Fibroblast of pulmonary artery (primary cell): ENCODE results near the gene CHMP6.

Experiments
- DNase-seq: peaks from one replicate; pipeline ENCODE4 v3.0.0-alpha.2; 2010; ENCODE audit warnings: low read depth
- H3K4me3 ChIP-seq: replicated peaks from 2 replicates; pipeline ENCODE4 v1.5.1; 2011; ENCODE audit warnings: low read depth, mild to moderate bottlenecking, control low read depth, low read length, moderate library complexity
- TF ChIP-seq, protein P1 (sequence below): IDR thresholded peaks from 2 replicates; pipeline ENCODE4 v1.5.1; 2011; ENCODE audit warnings: mild to moderate bottlenecking, control low read depth, low read length, inconsistent platforms; ENCODE audit errors: missing control alignments

Gene CHMP6

DNA sequence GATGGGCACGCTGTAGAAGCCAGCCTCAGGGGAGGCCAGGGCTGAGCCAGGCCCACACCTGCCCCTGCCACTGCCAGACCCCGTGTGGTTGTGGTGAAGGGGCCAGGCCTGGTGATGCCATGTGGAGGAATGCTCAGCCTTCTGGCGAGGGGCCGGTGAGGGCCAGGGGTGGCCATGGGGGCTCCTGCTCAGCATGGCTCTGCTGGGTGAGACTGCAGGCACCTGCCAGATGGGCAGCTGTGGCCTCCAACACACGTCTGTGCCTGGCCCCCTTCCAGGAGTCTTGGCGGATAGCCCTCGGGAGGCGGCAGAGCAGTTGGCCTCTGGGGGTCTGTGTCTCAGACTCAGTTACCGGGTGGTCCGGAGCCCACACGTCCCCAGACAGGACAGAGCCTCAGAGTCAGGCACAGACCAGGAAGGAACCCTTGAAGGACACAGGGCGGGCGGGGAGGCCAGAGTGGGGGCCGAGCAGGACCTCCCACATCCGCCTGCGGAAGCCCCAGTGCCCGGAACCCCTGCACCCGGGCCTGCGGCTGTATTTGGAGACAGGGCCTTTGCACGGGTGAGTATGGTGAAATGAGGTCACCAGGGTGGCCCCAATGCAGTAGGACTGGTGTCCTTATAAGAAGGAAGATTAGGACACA, 22.5 kb upstream of the CHMP6 start:
- no peak overlapping the region for H3K4me3 ChIP-seq
- DNase-seq, result no peak
- TF ChIP-seq, protein P1, sequence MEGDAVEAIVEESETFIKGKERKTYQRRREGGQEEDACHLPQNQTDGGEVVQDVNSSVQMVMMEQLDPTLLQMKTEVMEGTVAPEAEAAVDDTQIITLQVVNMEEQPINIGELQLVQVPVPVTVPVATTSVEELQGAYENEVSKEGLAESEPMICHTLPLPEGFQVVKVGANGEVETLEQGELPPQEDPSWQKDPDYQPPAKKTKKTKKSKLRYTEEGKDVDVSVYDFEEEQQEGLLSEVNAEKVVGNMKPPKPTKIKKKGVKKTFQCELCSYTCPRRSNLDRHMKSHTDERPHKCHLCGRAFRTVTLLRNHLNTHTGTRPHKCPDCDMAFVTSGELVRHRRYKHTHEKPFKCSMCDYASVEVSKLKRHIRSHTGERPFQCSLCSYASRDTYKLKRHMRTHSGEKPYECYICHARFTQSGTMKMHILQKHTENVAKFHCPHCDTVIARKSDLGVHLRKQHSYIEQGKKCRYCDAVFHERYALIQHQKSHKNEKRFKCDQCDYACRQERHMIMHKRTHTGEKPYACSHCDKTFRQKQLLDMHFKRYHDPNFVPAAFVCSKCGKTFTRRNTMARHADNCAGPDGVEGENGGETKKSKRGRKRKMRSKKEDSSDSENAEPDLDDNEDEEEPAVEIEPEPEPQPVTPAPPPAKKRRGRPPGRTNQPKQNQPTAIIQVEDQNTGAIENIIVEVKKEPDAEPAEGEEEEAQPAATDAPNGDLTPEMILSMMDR, result no peak

- no peak for DNase-seq
- TF ChIP-seq, protein P1, result no peak
Observed at GRCh38 chr17:80969674-80970043, 22.0 kb upstream of the CHMP6 start.

GRCh38 chr17:80970044-80970761, 21.4 kb upstream of the CHMP6 start:
- TF ChIP-seq, protein P1, result peak; percentile 47
- peak; percentile 33 for DNase-seq
- H3K4me3 ChIP-seq, result no peak overlapping the region

More at GRCh38 chr17:80969674-80970043, 22.0 kb upstream of the CHMP6 start:
- no peak overlapping the region for H3K4me3 ChIP-seq

GRCh38 chr17:80970762-80971703, 20.6 kb upstream of the CHMP6 start:
- no peak overlapping the region for H3K4me3 ChIP-seq
- TF ChIP-seq, protein P1, result no peak
- DNase-seq, result no peak

- no peak overlapping the region for H3K4me3 ChIP-seq
- TF ChIP-seq, protein P1, result no peak
- DNase-seq, result no peak
Observed at GRCh38 chr17:80971704-80972304, 19.8 kb upstream of the CHMP6 start.

DNA sequence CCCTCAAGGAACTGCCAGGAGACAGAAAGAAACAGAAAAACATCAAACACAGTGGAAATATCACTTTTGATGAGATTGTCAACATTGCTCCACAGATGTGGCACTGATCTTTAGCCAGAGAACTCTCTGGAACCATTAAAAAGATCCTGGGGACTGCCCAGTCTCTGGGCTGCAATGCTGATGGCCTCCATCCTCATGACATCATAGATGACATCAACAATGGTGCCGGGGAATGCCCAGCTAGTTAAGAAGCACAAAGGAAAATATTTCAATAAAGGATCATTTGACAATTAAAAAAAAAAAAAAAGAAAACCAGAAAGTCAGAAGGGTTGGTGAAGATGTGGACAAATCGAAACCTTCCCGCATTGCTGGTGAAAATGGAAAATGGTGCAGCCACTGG, 14.9 kb upstream of the CHMP6 start:
- H3K4me3 ChIP-seq, result no peak overlapping the region
- DNase-seq, result no peak
- TF ChIP-seq, protein P1, result no peak
